HG03342 (cell line): ENCODE results near the gene DIP2C.

Source experiments
- ATAC-seq: cut with Tn5 transposase; IDR thresholded peaks from one replicate; pipeline ENCODE4 v1.9.1; 2021; ENCODE audit warnings: mild to moderate bottlenecking, moderate library complexity; ENCODE audit not compliant: unreplicated experiment

The DIP2C gene

GRCh38 chr10:232061-232460 is 457.4 kb downstream of the DIP2C start:
- no peak for ATAC-seq

GRCh38 chr10:230758-231157 is 458.7 kb downstream of the DIP2C start:
- no peak for ATAC-seq

GRCh38 chr10:228366-228765 is 461.1 kb downstream of the DIP2C start:
- no peak for ATAC-seq

GRCh38 chr10:227014-227413 is 462.5 kb downstream of the DIP2C start:
- ATAC-seq, result no peak

- no peak for ATAC-seq
Observed at GRCh38 chr10:226018-226417, 463.4 kb downstream of the DIP2C start.

GRCh38 chr10:224571-224970 is 464.9 kb downstream of the DIP2C start:
- ATAC-seq, result no peak
